K562 (cell line): ENCODE results near the gene CDC42EP2. TPM values are rescaled to one million over a fixed set of nuclear protein-coding genes. Genes with fewer than 3 reads are reported as not detected.

ENCODE experiments used
- ARID4B ChIP-seq: sonication (generic); formaldehyde crosslinking; IDR thresholded peaks from 2 replicates; pipeline ENCODE4 v1.8.0; 2022; ENCODE audit warnings: mild to moderate bottlenecking, missing genetic modification reagents
- BRD4 ChIP-seq: fragments of 200-600 bp; sonication (generic); IDR thresholded peaks from 2 replicates; pipeline ENCODE4 v1.6.1; 2017; ENCODE audit warnings: inconsistent platforms
- FOXA1 ChIP-seq: fragments of 450-650 bp; IDR thresholded peaks from 2 replicates; pipeline ENCODE4 v1.6.1; 2016; ENCODE audit warnings: mild to moderate bottlenecking, borderline replicate concordance
- FOXM1 ChIP-seq, 2 experiments: fragments of 450-650 bp in 1 of 2; sonication (generic) in 1 of 2; formaldehyde crosslinking in 1 of 2; IDR thresholded peaks; 2 replicates each; pipeline versions ENCODE4 v1.6.1 to v1.9.0; 2017 to 2022; ENCODE audit warnings: low read depth in 2 of 2, mild to moderate bottlenecking in 2 of 2, missing genetic modification reagents in 1 of 2, moderate library complexity in 1 of 2
- GABPB2 ChIP-seq: fragments of 250-450 bp; sonication (Bioruptor Pico); conservative IDR thresholded peaks from 2 replicates; pipeline ENCODE4 v1.5.1; 2021; ENCODE audit warnings: mild to moderate bottlenecking
- LCOR ChIP-seq: sonication (generic); formaldehyde crosslinking; IDR thresholded peaks from 2 replicates; pipeline ENCODE4 v1.8.0; 2022; ENCODE audit warnings: mild to moderate bottlenecking, missing genetic modification reagents
- MED1 ChIP-seq: sonication (generic); formaldehyde crosslinking; IDR thresholded peaks from 2 replicates; pipeline ENCODE4 v1.8.1; 2023; ENCODE audit warnings: missing genetic modification reagents, borderline replicate concordance
- MLLT1 ChIP-seq, 2 experiments: fragments of 450-650 bp; IDR thresholded peaks; 2 replicates each; pipeline ENCODE4 v1.6.1; 2016
- NFRKB ChIP-seq: fragments of 450-650 bp; IDR thresholded peaks from 2 replicates; pipeline ENCODE4 v1.6.1; 2016; ENCODE audit warnings: low read depth
- PHF21A ChIP-seq: fragments of 450-650 bp; IDR thresholded peaks from 2 replicates; pipeline ENCODE4 v1.6.1; 2017; ENCODE audit warnings: low read depth, borderline replicate concordance
- RFX1 ChIP-seq: fragments of 450-650 bp; IDR thresholded peaks from 2 replicates; pipeline ENCODE4 v1.6.1; 2016; ENCODE audit warnings: mild to moderate bottlenecking, moderate library complexity
- SAFB2 ChIP-seq: fragments of 200-400 bp; formaldehyde crosslinking; IDR thresholded peaks from 2 replicates; pipeline ENCODE4 v1.6.1; 2018; ENCODE audit warnings: borderline replicate concordance, low read length, low read depth, moderate library complexity; ENCODE audit not compliant: severe bottlenecking
- SRSF1 ChIP-seq: fragments of 200-400 bp; formaldehyde crosslinking; IDR thresholded peaks from 2 replicates; pipeline ENCODE4 v1.6.1; 2017; ENCODE audit warnings: mild to moderate bottlenecking, low read depth, low read length, moderate library complexity
- TRIM24 ChIP-seq, 2 experiments: fragments of 450-650 bp; IDR thresholded peaks; 2 replicates each; pipeline ENCODE4 v1.6.1; 2016
- USF2 ChIP-seq: sonication (generic); formaldehyde crosslinking; IDR thresholded peaks from 2 replicates; pipeline ENCODE4 v1.5.0; 2020; ENCODE audit warnings: missing genetic modification reagents
- ZBTB43 ChIP-seq: sonication (generic); formaldehyde crosslinking; IDR thresholded peaks from 2 replicates; pipeline ENCODE4 v1.8.0; 2023; ENCODE audit warnings: mild to moderate bottlenecking, missing genetic modification reagents
- ZNF212 ChIP-seq: fragments of 450-650 bp; formaldehyde crosslinking; IDR thresholded peaks from 2 replicates; pipeline ENCODE4 v1.4.0; 2020; ENCODE audit warnings: mild to moderate bottlenecking
- polyA plus RNA-seq, 8 experiments: library from polyadenylated mRNA; depleted of rRNA in 4 of 8; stranded (reverse) in 5 of 8; unstranded in 3 of 8; fragments of >200 nt; fragmentation: Nextera tagmentation in 2 of 8; fragmentation: Illumina TruSeq in 1 of 8; extraction: Ambion mirVana in 2 of 8; extraction: Trizol in 1 of 8; gene quantifications; 2 replicates each; pipeline versions ENCODE4 v1.2.1 to v1.2.3, GENCODE V29; 2011 to 2014; ENCODE audit warnings: inconsistent platforms in 1 of 8, missing spikeins in 1 of 8
- total RNA-seq, 7 experiments: library from RNA; depleted of rRNA in 6 of 7; stranded (reverse); fragments of >200 nt in 6 of 7; fragmentation: Illumina TruSeq in 2 of 7; extraction: Trizol in 2 of 7; gene quantifications; 2 replicates each; pipeline versions ENCODE4 v1.2.1 to v1.2.3, GENCODE V29; 2011 to 2021; ENCODE audit warnings: low replicate concordance in 1 of 7

Gene CDC42EP2
- total and polyA plus RNA-seq, 9 of the 15 experiments (the other 6 are each of a cell fraction or from before 2014, with no cell fraction given): 0.27 to 3.5 (median 0.83) TPM; not detected in 1

GRCh38 chr11:65274735-65275682, 39.7 kb upstream of the CDC42EP2 start (continued):
- TF ChIP-seq NFRKB (no peak), BRD4 (no peak), TRIM24 (IDR thresholded peaks at IDR 0.05) (no peak), MED1 (CRISPR knock-in tag) (no peak), RFX1 (no peak), SRSF1 (no peak), ARID4B (CRISPR knock-in tag) (peak; percentile 32; the same call in 1 of the 2 replicates), PHF21A (no peak), GABPB2 (no peak), ZNF212 (CRISPR knock-in tag) (no peak), ZBTB43 (no peak), FOXM1 (IDR thresholded peaks at IDR 0.05; ENCODE audit: low read depth) (no peak), FOXM1 (CRISPR knock-in tag; IDR thresholded peaks at IDR 0.05; ENCODE audit: low read depth) (no peak), SAFB2 (no peak), FOXA1 (no peak), MLLT1 (IDR thresholded peaks at IDR 0.05) (no peak), LCOR (CRISPR knock-in tag) (peak; percentile 76; the same call in 1 of the 2 replicates), USF2 (CRISPR knock-in tag) (0 out of 2 replicates have a peak, but pooled peaks have one; percentile 13)
